Measurements from ENCODE around the gene CHN2. TPM values are rescaled to one million over a fixed set of nuclear protein-coding genes. Genes with fewer than 3 reads are reported as not detected.

The CHN2 gene
- polyA plus RNA-seq, 1 of the 3 experiments (the other 2 are of a cell fraction) = 0.02 TPM

DNA sequence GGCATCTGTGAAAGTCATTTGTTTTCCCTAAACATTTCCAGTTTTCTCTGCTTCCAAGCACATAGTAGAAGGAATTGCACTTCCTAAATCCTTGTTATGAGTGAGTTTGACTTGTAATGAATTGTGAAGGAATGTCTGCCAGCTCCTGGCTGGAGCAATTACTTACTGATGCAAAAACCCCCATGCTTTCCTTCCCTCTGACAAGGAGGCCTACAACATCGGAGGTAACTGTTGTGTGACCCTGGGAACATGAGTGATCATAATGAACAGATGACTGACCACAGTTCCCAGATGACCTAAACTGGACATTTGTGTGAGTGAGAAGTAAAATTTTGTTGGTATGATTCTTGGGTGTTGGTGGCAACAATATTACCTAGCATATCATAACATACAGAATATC lies 26.9 kb upstream of the CHN2 start:
- Histone ChIP-seq H2AFZ (ENCODE audit: low read depth) (no peak overlapping the region), H3K4me1 (ENCODE audit: control insufficient read depth in 1 of 2, insufficient read depth in 2 of 2, low read depth in 1 of 2, low read length in 1 of 2) (no peaks in the 10 kb centered on the region), H3K27ac (ENCODE audit: low read depth in 2 of 2, low read length in 1 of 2) (no peak overlapping the region), H3K36me3 (replicated peaks in 1 of 2; ENCODE audit: control insufficient read depth in 1 of 2, insufficient read depth in 2 of 2, low read length in 1 of 2) (no peaks in the 10 kb centered on the region), H3K4me2 (no peak overlapping the region), H3K4me3 (ENCODE audit: low read depth in 2 of 2, low read length in 1 of 2) (no peak overlapping the region), H3K27me3 (ENCODE audit: insufficient read depth) (no peaks in the 10 kb centered on the region), H3K9me2 (0 out of 2 replicates have a peak, but pooled peaks cover 4% of the 10 kb centered on the region), H3K9me3 (no peaks in the 10 kb centered on the region), H4K20me1 (ENCODE audit: insufficient read depth) (no peaks in the 10 kb centered on the region), H3K9ac (no peak overlapping the region), H3K79me2 (ENCODE audit: insufficient read depth) (no peaks in the 10 kb centered on the region), H3F3A (replicated peaks; ENCODE audit: insufficient read depth) (no peaks in the 10 kb centered on the region)
- ChIA-PET POLR2A (no interaction called here), CTCF (interaction anchor here (1.5 to 19.3 kb wide), 3 partner anchors 12 to 178 kb away, joined by 4 to 189 read pairs (median 5); no protein-coding TSS in a partner anchor)
- DNase-seq = no peak
- WGBS (ENCODE audit: low lambda C conversion rate) = 67% methylated on average over 1 of the region's 1 CpG
- TF ChIP-seq FOSL2 (IDR thresholded peaks at IDR 0.05; ENCODE audit: borderline replicate concordance, low read depth) (no peak), TCF12 (IDR thresholded peaks at IDR 0.05) (no peak), GABPA (IDR thresholded peaks at IDR 0.05; ENCODE audit: low read depth) (no peak), NFIC (IDR thresholded peaks at IDR 0.05; ENCODE audit: borderline replicate concordance) (no peak), ELF1 (IDR thresholded peaks at IDR 0.05) (no peak), RCOR1 (IDR thresholded peaks at IDR 0.05; ENCODE audit: low read length) (no peak), SMC3 (IDR thresholded peaks at IDR 0.05; ENCODE audit: low read depth, low read length) (no peak)
- TF ChIP-seq, protein P1, sequence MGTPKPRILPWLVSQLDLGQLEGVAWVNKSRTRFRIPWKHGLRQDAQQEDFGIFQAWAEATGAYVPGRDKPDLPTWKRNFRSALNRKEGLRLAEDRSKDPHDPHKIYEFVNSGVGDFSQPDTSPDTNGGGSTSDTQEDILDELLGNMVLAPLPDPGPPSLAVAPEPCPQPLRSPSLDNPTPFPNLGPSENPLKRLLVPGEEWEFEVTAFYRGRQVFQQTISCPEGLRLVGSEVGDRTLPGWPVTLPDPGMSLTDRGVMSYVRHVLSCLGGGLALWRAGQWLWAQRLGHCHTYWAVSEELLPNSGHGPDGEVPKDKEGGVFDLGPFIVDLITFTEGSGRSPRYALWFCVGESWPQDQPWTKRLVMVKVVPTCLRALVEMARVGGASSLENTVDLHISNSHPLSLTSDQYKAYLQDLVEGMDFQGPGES (IDR thresholded peaks at IDR 0.05; ENCODE audit: low read depth, low read length) = no peak
- TF ChIP-seq, protein P2, sequence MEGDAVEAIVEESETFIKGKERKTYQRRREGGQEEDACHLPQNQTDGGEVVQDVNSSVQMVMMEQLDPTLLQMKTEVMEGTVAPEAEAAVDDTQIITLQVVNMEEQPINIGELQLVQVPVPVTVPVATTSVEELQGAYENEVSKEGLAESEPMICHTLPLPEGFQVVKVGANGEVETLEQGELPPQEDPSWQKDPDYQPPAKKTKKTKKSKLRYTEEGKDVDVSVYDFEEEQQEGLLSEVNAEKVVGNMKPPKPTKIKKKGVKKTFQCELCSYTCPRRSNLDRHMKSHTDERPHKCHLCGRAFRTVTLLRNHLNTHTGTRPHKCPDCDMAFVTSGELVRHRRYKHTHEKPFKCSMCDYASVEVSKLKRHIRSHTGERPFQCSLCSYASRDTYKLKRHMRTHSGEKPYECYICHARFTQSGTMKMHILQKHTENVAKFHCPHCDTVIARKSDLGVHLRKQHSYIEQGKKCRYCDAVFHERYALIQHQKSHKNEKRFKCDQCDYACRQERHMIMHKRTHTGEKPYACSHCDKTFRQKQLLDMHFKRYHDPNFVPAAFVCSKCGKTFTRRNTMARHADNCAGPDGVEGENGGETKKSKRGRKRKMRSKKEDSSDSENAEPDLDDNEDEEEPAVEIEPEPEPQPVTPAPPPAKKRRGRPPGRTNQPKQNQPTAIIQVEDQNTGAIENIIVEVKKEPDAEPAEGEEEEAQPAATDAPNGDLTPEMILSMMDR (IDR thresholded peaks at IDR 0.05) = no peak
- TF ChIP-seq, protein P3, sequence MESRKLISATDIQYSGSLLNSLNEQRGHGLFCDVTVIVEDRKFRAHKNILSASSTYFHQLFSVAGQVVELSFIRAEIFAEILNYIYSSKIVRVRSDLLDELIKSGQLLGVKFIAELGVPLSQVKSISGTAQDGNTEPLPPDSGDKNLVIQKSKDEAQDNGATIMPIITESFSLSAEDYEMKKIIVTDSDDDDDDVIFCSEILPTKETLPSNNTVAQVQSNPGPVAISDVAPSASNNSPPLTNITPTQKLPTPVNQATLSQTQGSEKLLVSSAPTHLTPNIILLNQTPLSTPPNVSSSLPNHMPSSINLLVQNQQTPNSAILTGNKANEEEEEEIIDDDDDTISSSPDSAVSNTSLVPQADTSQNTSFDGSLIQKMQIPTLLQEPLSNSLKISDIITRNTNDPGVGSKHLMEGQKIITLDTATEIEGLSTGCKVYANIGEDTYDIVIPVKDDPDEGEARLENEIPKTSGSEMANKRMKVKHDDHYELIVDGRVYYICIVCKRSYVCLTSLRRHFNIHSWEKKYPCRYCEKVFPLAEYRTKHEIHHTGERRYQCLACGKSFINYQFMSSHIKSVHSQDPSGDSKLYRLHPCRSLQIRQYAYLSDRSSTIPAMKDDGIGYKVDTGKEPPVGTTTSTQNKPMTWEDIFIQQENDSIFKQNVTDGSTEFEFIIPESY (IDR thresholded peaks at IDR 0.05; ENCODE audit: borderline replicate concordance, low read depth) = no peak

DNA sequence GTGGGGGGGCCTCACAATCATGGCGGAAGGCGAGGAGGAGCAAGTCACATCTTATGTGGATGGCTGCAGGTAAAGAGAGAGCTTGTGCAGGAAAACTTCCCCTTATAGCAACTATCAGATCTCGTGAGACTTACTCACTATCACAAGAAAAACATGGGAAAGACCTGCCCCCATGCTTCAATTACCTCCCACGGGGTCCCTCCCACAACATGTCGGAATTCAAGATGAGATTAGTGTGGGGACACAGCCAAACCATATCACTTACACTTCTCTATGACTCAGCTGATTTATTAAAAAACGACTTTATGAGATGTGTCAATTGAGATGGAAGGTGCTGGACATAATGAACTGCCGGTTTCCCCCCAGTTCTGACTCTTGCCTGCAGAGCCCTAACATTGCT lies 23.8 kb upstream of the CHN2 start:
- Histone ChIP-seq H3F3A (replicated peaks; ENCODE audit: insufficient read depth) (no peaks in the 10 kb centered on the region), H3K4me3 (ENCODE audit: low read depth in 2 of 2, low read length in 1 of 2) (no peak overlapping the region), H3K36me3 (replicated peaks in 1 of 2; ENCODE audit: control insufficient read depth in 1 of 2, insufficient read depth in 2 of 2, low read length in 1 of 2) (no peaks in the 10 kb centered on the region), H2AFZ (ENCODE audit: low read depth) (no peak overlapping the region), H3K4me2 (no peak overlapping the region), H3K27me3 (ENCODE audit: insufficient read depth) (no peaks in the 10 kb centered on the region), H3K9me2 (no peaks in the 10 kb centered on the region), H4K20me1 (ENCODE audit: insufficient read depth) (no peaks in the 10 kb centered on the region), H3K9me3 (no peaks in the 10 kb centered on the region), H3K27ac (ENCODE audit: low read depth in 2 of 2, low read length in 1 of 2) (no peak overlapping the region), H3K79me2 (ENCODE audit: insufficient read depth) (no peaks in the 10 kb centered on the region), H3K4me1 (ENCODE audit: control insufficient read depth in 1 of 2, insufficient read depth in 2 of 2, low read depth in 1 of 2, low read length in 1 of 2) (no peaks in the 10 kb centered on the region), H3K9ac (no peak overlapping the region)
- WGBS (ENCODE audit: low lambda C conversion rate) = 47% methylated on average over 7 of the region's 7 CpGs
- no peak for DNase-seq
- ChIA-PET CTCF (interaction anchor here (0.7 to 19.3 kb wide), 5 partner anchors 18 to 249 kb away, joined by 3 to 189 read pairs (median 4); no protein-coding TSS in a partner anchor), POLR2A (no interaction called here)
- no peak for TF ChIP-seq SIN3A (IDR thresholded peaks at IDR 0.05; ENCODE audit: borderline replicate concordance, low read depth, low read length)
- TF ChIP-seq POLR2AphosphoS5 (IDR thresholded peaks at IDR 0.05; ENCODE audit: low read depth, low read length) = no peak
- no peak for TF ChIP-seq TEAD4 (IDR thresholded peaks at IDR 0.05; ENCODE audit: borderline replicate concordance, insufficient read depth)
- TF ChIP-seq MEF2A (IDR thresholded peaks at IDR 0.05; ENCODE audit: borderline replicate concordance, low read depth) = no peak
- no peak for TF ChIP-seq FOXJ3 (CRISPR knock-in tag; IDR thresholded peaks at IDR 0.05)
- TF ChIP-seq FOSL2 (IDR thresholded peaks at IDR 0.05; ENCODE audit: borderline replicate concordance, low read depth) = no peak
- no peak for TF ChIP-seq GABPA (IDR thresholded peaks at IDR 0.05; ENCODE audit: low read depth)
- TF ChIP-seq, protein P4, sequence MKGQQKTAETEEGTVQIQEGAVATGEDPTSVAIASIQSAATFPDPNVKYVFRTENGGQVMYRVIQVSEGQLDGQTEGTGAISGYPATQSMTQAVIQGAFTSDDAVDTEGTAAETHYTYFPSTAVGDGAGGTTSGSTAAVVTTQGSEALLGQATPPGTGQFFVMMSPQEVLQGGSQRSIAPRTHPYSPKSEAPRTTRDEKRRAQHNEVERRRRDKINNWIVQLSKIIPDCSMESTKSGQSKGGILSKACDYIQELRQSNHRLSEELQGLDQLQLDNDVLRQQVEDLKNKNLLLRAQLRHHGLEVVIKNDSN (IDR thresholded peaks at IDR 0.05; ENCODE audit: borderline replicate concordance, low read depth) = no peak
- TF ChIP-seq, protein P5, sequence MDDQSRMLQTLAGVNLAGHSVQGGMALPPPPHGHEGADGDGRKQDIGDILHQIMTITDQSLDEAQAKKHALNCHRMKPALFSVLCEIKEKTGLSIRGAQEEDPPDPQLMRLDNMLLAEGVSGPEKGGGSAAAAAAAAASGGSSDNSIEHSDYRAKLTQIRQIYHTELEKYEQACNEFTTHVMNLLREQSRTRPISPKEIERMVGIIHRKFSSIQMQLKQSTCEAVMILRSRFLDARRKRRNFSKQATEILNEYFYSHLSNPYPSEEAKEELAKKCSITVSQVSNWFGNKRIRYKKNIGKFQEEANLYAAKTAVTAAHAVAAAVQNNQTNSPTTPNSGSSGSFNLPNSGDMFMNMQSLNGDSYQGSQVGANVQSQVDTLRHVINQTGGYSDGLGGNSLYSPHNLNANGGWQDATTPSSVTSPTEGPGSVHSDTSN (IDR thresholded peaks at IDR 0.05) = no peak
- no peak for TF ChIP-seq RFX5 (IDR thresholded peaks at IDR 0.05; ENCODE audit: low read length)
- no peak for TF ChIP-seq RXRA (IDR thresholded peaks at IDR 0.05; ENCODE audit: borderline replicate concordance, low read depth)
- TF ChIP-seq TAF1 (IDR thresholded peaks at IDR 0.05; ENCODE audit: borderline replicate concordance, low read depth, low read length) = no peak
- TF ChIP-seq NRF1 (IDR thresholded peaks at IDR 0.05; ENCODE audit: low read depth, low read length) = no peak
- TF ChIP-seq NFIC (IDR thresholded peaks at IDR 0.05; ENCODE audit: borderline replicate concordance) = no peak
- TF ChIP-seq, protein P1 (IDR thresholded peaks at IDR 0.05; ENCODE audit: low read depth, low read length) = no peak
